ENCODE measurements around the gene ZNF436. TPM values are rescaled to one million over a fixed set of nuclear protein-coding genes. Genes with fewer than 3 reads are reported as not detected.

Gene ZNF436
- total and polyA plus RNA-seq, 2 donors (not counting 3 experiments of a cell fraction or from before 2014, with no cell fraction given) = 6.5 to 14.0 TPM

DNA sequence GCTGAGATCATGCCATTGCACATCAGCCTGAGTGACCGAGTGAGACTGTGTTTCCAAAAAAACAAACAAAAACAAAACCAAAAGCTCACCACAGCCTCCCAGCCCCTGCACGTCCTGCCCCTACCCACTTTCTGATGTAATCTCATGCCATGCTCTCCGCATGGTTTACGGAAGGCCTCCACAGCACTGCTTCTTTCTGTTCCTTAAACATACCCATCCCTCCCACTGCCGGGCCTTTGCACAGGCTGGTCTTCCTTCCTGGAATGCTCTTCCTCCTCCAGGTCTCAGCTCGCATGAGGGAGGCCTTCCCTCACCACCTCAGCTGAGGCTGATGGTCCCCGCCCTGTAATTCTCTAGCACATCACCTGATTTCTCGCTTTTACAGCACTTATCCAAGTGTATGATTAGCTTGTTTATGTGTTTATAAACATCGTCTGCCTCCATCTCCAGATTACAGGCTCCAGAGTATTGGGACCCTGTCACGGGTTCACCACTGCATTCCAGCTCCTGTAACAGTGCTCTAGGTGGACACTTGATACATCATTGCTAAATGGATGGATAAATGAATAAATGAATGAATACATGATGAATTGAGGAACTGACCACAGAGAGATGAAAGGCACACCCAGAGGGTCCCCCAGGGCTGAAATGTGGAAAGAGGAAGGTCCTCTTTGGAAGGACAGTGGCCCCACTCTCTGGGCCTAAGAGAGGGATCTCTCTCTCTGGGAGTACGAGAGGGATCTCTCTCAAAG, 32.8 kb upstream of the ZNF436 start:
- H3K27me3 ChIP-seq (ENCODE audit: control insufficient read depth in 2 of 2, insufficient read depth in 2 of 2, low read length in 2 of 2) = no peaks in the 10 kb centered on the region
- DNase-seq (ENCODE audit: low read depth, low spot score) = no peak
- H2AFZ ChIP-seq (ENCODE audit: low read depth, low read length) = no peak overlapping the region
- H3K4me2 ChIP-seq (ENCODE audit: insufficient read depth, low read length) = no peak overlapping the region
- dilution Hi-C loops (cut with MboI; ENCODE audit: extremely low pct_ligation_motif_present, low sequenced_read_pairs) = no loop called here
- H3K4me3 ChIP-seq (replicated peaks in 1 of 3; ENCODE audit: insufficient read depth in 1 of 3, low read depth in 1 of 3, low read length in 3 of 3) = no peak overlapping the region
- POLR2A ChIA-PET = interaction anchor here (0.6 to 0.8 kb wide), 3 partner anchors 8 to 83 kb away, joined by 4 to 10 read pairs (median 5); partner anchors contain the start of gene HNRNPR
- no peak overlapping the region for H3K9ac ChIP-seq (replicated peaks; ENCODE audit: extremely low read depth, insufficient read depth, low read length)
- TF ChIP-seq FOS (IDR thresholded peaks at IDR 0.05; ENCODE audit: borderline replicate concordance, insufficient read depth, low read length) = no peak
- TF ChIP-seq GATA2 (IDR thresholded peaks at IDR 0.05; ENCODE audit: insufficient read depth, insufficient read length, low read depth, low read length) = no peak
- no peak for TF ChIP-seq JUN (IDR thresholded peaks at IDR 0.05; ENCODE audit: borderline replicate concordance, insufficient read depth, insufficient read length, low read depth)
- H3K9me3 ChIP-seq (replicated peaks; ENCODE audit: control insufficient read depth, insufficient read depth, low read length) = no peaks in the 10 kb centered on the region
- peak overlapping the region; percentile 31 for H3K27ac ChIP-seq (ENCODE audit: insufficient read depth, low read depth, low read length)
- BruUV-seq (replicated peaks) = no TSS peak
- intact Hi-C loops (cut with micrococcal nuclease) = loop anchor here (1.0 kb wide), 2 partner anchors 33 to 111 kb away; partner anchors contain the start of gene ZNF436
- H3K79me2 ChIP-seq (ENCODE audit: control insufficient read depth, insufficient read depth, low read length) = no peaks in the 10 kb centered on the region
- peak; percentile 52 for FAIRE-seq
- no peaks in the 10 kb centered on the region for H3K36me3 ChIP-seq (ENCODE audit: control insufficient read depth in 2 of 2, extremely low read depth in 1 of 2, insufficient read depth in 2 of 2, low read length in 2 of 2)
- H3K9me1 ChIP-seq (replicated peaks; ENCODE audit: control insufficient read depth, extremely low read depth, insufficient read depth, low read length) = no peaks in the 10 kb centered on the region
- H4K20me1 ChIP-seq (replicated peaks; ENCODE audit: control insufficient read depth, extremely low read depth, insufficient read depth, low read length) = no peaks in the 10 kb centered on the region
- peaks cover 30% of the 10 kb centered on the region for H3K4me1 ChIP-seq (ENCODE audit: control insufficient read depth, extremely low read depth, insufficient read depth, low read length)
- CTCF ChIA-PET = interaction anchor here (0.6 to 4.0 kb wide), 16 partner anchors 8 to 371 kb away, joined by 3 to 33 read pairs (median 8); partner anchors contain the start of genes ASAP3, HNRNPR and ZNF436

DNA sequence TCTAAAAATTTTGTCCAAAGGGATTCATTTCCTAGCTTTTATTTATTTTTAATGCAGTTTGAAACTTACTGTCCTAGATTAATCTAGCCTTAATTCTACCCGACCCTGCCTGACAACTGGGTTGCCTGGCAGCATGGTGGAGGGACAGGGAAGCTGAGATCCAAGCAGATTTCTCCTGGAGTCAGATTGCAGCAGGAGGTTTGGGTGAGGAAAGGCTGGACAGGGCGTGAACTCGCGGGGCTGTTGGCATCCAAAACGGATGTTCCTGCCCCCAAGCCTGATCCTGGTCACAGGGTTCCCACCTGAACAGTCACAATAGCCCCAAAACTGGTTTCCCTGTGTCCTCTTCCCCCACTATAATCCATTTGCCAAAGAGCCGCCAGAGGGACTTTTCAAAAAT, 31.7 kb upstream of the ZNF436 start:
- FAIRE-seq = no peak
- H3K9me1 ChIP-seq (replicated peaks; ENCODE audit: control insufficient read depth, extremely low read depth, insufficient read depth, low read length) = no peaks in the 10 kb centered on the region
- H3K79me2 ChIP-seq (ENCODE audit: control insufficient read depth, insufficient read depth, low read length) = no peaks in the 10 kb centered on the region
- no peaks in the 10 kb centered on the region for H4K20me1 ChIP-seq (replicated peaks; ENCODE audit: control insufficient read depth, extremely low read depth, insufficient read depth, low read length)
- CTCF ChIA-PET = interaction anchor here (1.2 to 2.9 kb wide), 3 partner anchors 13 to 96 kb away, joined by 3 to 15 read pairs (median 3); no protein-coding TSS in a partner anchor
- H3K27ac ChIP-seq (ENCODE audit: insufficient read depth, low read depth, low read length) = no peak overlapping the region
- H3K4me1 ChIP-seq (ENCODE audit: control insufficient read depth, extremely low read depth, insufficient read depth, low read length) = peaks cover 28% of the 10 kb centered on the region
- BruUV-seq (replicated peaks) = no TSS peak
- no peak overlapping the region for H3K4me3 ChIP-seq (replicated peaks in 1 of 3; ENCODE audit: insufficient read depth in 1 of 3, low read depth in 1 of 3, low read length in 3 of 3)
- no peak overlapping the region for H3K9ac ChIP-seq (replicated peaks; ENCODE audit: extremely low read depth, insufficient read depth, low read length)
- H3K36me3 ChIP-seq (ENCODE audit: control insufficient read depth in 2 of 2, extremely low read depth in 1 of 2, insufficient read depth in 2 of 2, low read length in 2 of 2) = no peaks in the 10 kb centered on the region
- intact Hi-C loops (cut with micrococcal nuclease) (no loop called here), dilution Hi-C loops (cut with MboI; ENCODE audit: extremely low pct_ligation_motif_present, low sequenced_read_pairs) (no loop called here)
- no peaks in the 10 kb centered on the region for H3K9me3 ChIP-seq (replicated peaks; ENCODE audit: control insufficient read depth, insufficient read depth, low read length)
- H3K4me2 ChIP-seq (ENCODE audit: insufficient read depth, low read length) = no peak overlapping the region
- POLR2A ChIA-PET = no interaction called here
- H2AFZ ChIP-seq (ENCODE audit: low read depth, low read length) = no peak overlapping the region
- no peak for DNase-seq (ENCODE audit: low read depth, low spot score)
- no peaks in the 10 kb centered on the region for H3K27me3 ChIP-seq (ENCODE audit: control insufficient read depth in 2 of 2, insufficient read depth in 2 of 2, low read length in 2 of 2)
- TF ChIP-seq POLR2AphosphoS5 (IDR thresholded peaks at IDR 0.05; ENCODE audit: insufficient read depth, low read depth, low read length) (no peak), POLR2A (IDR thresholded peaks at IDR 0.05; ENCODE audit: low read depth, low read length) (no peak), EZH2 (IDR thresholded peaks at IDR 0.05; ENCODE audit: borderline replicate concordance, low read depth, low read length, severe bottlenecking) (no peak), MYC (IDR thresholded peaks at IDR 0.05; ENCODE audit: low read depth, low read length) (no peak), FOS (IDR thresholded peaks at IDR 0.05; ENCODE audit: borderline replicate concordance, insufficient read depth, low read length) (no peak), GATA2 (IDR thresholded peaks at IDR 0.05; ENCODE audit: insufficient read depth, insufficient read length, low read depth, low read length) (no peak)
- TF ChIP-seq, protein P1, sequence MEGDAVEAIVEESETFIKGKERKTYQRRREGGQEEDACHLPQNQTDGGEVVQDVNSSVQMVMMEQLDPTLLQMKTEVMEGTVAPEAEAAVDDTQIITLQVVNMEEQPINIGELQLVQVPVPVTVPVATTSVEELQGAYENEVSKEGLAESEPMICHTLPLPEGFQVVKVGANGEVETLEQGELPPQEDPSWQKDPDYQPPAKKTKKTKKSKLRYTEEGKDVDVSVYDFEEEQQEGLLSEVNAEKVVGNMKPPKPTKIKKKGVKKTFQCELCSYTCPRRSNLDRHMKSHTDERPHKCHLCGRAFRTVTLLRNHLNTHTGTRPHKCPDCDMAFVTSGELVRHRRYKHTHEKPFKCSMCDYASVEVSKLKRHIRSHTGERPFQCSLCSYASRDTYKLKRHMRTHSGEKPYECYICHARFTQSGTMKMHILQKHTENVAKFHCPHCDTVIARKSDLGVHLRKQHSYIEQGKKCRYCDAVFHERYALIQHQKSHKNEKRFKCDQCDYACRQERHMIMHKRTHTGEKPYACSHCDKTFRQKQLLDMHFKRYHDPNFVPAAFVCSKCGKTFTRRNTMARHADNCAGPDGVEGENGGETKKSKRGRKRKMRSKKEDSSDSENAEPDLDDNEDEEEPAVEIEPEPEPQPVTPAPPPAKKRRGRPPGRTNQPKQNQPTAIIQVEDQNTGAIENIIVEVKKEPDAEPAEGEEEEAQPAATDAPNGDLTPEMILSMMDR (IDR thresholded peaks at IDR 0.05; ENCODE audit: extremely low read depth in 1 of 2, insufficient read depth in 1 of 2, low read depth in 1 of 2, low read length in 2 of 2) = no peak
